Measurements from ENCODE around the gene LARP4B.

DNA sequence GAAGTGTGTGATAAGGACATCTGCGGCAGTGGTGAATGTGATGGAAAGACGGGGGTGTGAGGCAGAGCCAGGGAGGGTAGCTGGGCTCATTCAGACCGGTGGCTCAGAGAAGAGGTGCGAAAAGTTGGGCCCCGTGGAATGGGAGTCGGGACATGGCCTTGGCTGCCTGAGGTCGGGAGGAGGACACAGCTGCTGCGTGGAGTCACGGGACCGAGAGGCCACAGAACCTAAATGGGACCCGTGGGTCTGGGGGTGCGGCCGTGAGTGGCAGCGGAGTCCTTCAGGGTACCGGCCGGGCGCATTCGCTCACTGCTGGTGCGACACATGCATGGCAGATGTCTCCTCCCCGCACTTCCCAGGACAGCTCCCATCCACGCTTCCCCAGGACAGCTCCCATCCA lies 22.9 kb upstream of the LARP4B start:
- no peak for TF ChIP-seq ZSCAN16 (tag by site-specific recombination; IDR thresholded peaks at IDR 0.05)
- TF ChIP-seq ZNF830 (tag by site-specific recombination; IDR thresholded peaks at IDR 0.05; ENCODE audit: low read depth), result no peak
- TF ChIP-seq YY1 (tag by site-specific recombination; IDR thresholded peaks at IDR 0.05), result no peak
- no peak for TF ChIP-seq KLF16 (tag by site-specific recombination; IDR thresholded peaks at IDR 0.05)
- no peak for TF ChIP-seq ZNF416 (tag by site-specific recombination; IDR thresholded peaks at IDR 0.05)
- TF ChIP-seq, protein P1, sequence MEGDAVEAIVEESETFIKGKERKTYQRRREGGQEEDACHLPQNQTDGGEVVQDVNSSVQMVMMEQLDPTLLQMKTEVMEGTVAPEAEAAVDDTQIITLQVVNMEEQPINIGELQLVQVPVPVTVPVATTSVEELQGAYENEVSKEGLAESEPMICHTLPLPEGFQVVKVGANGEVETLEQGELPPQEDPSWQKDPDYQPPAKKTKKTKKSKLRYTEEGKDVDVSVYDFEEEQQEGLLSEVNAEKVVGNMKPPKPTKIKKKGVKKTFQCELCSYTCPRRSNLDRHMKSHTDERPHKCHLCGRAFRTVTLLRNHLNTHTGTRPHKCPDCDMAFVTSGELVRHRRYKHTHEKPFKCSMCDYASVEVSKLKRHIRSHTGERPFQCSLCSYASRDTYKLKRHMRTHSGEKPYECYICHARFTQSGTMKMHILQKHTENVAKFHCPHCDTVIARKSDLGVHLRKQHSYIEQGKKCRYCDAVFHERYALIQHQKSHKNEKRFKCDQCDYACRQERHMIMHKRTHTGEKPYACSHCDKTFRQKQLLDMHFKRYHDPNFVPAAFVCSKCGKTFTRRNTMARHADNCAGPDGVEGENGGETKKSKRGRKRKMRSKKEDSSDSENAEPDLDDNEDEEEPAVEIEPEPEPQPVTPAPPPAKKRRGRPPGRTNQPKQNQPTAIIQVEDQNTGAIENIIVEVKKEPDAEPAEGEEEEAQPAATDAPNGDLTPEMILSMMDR (tag by site-specific recombination; IDR thresholded peaks at IDR 0.05), result no peak
- TF ChIP-seq, protein P2, sequence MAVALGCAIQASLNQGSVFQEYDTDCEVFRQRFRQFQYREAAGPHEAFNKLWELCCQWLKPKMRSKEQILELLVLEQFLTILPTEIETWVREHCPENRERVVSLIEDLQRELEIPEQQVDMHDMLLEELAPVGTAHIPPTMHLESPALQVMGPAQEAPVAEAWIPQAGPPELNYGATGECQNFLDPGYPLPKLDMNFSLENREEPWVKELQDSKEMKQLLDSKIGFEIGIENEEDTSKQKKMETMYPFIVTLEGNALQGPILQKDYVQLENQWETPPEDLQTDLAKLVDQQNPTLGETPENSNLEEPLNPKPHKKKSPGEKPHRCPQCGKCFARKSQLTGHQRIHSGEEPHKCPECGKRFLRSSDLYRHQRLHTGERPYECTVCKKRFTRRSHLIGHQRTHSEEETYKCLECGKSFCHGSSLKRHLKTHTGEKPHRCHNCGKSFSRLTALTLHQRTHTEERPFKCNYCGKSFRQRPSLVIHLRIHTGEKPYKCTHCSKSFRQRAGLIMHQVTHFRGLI (tag by site-specific recombination; IDR thresholded peaks at IDR 0.05), result no peak
- no peak for TF ChIP-seq ZNF560 (tag by site-specific recombination; IDR thresholded peaks at IDR 0.05; ENCODE audit: borderline replicate concordance)
- no peak for TF ChIP-seq ZBTB17 (tag by site-specific recombination; IDR thresholded peaks at IDR 0.05)
- TF ChIP-seq ZBTB20 (tag by site-specific recombination; IDR thresholded peaks at IDR 0.05), result no peak
- TF ChIP-seq ZNF274 (IDR thresholded peaks at IDR 0.05; ENCODE audit: low read length), result no peak
- no peak for TF ChIP-seq ZNF274 (tag by site-specific recombination; IDR thresholded peaks at IDR 0.05; ENCODE audit: borderline replicate concordance)
- no peak for TF ChIP-seq ZNF311 (tag by site-specific recombination; IDR thresholded peaks at IDR 0.05; ENCODE audit: borderline replicate concordance)
- TF ChIP-seq ZNF121 (tag by site-specific recombination; IDR thresholded peaks at IDR 0.05), result no peak
- TF ChIP-seq, protein P3, sequence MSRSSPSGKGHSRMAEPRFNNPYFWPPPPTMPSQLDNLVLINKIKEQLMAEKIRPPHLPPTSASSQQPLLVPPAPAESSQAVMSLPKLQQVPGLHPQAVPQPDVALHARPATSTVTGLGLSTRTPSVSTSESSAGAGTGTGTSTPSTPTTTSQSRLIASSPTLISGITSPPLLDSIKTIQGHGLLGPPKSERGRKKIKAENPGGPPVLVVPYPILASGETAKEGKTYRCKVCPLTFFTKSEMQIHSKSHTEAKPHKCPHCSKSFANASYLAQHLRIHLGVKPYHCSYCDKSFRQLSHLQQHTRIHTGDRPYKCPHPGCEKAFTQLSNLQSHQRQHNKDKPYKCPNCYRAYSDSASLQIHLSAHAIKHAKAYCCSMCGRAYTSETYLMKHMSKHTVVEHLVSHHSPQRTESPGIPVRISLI (tag by site-specific recombination; IDR thresholded peaks at IDR 0.05), result no peak
